K562 (cell line): ENCODE data around the gene CADM2. TPM values are rescaled to one million over a fixed set of nuclear protein-coding genes. Genes with fewer than 3 reads are reported as not detected.

Experiments
- ATAC-seq: fragments of 200-7000 bp; cut with Tn5 transposase; 3 replicates; pipeline ENCODE4 v1.9.1; 2020; ENCODE audit warnings: moderate library complexity
- BruUV-seq: library from RNA; stranded (reverse); fragments of 400-500 nt; replicated peaks from 2 replicates; lab custom pipeline; 2021; lab: Mats Ljungman, UMichigan
- CTCF ChIA-PET: fragments of 300-600 bp; formaldehyde crosslinking; extraction: SDS; loops from one replicate; lab custom pipeline; 2021; ENCODE audit warnings: low intra/inter-chr PET ratio; lab: Yijun Ruan, JAX
- POLR2A ChIA-PET: fragments of 300-600, 350-650 bp; sonication (Branson Sonifier 250); formaldehyde crosslinking; extraction: SDS; loops from one replicate; lab custom pipeline; 2021; ENCODE audit warnings: antibody characterized with exemption, inconsistent platforms; lab: Yijun Ruan, JAX
- DNase-seq, 4 experiments: peaks; one replicate each; pipeline versions ENCODE4 v3.0.0 to v3.0.0-alpha.2; 2011 to 2018; ENCODE audit warnings: low spot score in 3 of 4, mixed read lengths in 3 of 4; ENCODE audit errors: extremely low read depth in 1 of 4
- FAIRE-seq: peaks from 2 replicates; lab custom pipeline; 2011; peaks lifted over from hg19 to GRCh38; lab: Jason Lieb, UNC
- H2AFZ ChIP-seq: 2 replicates; pipeline ENCODE4 v1.6.0; 2011; ENCODE audit warnings: low read depth, low read length, control low read depth, inconsistent platforms
- H3K27ac ChIP-seq: fragments of 200-600 bp; 3 replicates; pipeline ENCODE4 v1.8.0; 2011; ENCODE audit warnings: low read depth, mild to moderate bottlenecking, control low read depth, inconsistent platforms, low read length, moderate library complexity, mixed read lengths; ENCODE audit errors: extremely low read depth
- H3K27me3 ChIP-seq, 2 experiments: fragments of 300-600 bp in 1 of 2; 2 replicates in 1 of 2; 3 replicates in 1 of 2; pipeline versions ENCODE4 v1.6.0 to v1.8.0; 2011; ENCODE audit warnings: inconsistent platforms in 2 of 2, low read length in 2 of 2, mild to moderate bottlenecking in 1 of 2, mixed read lengths in 1 of 2, moderate library complexity in 1 of 2; ENCODE audit not compliant: control insufficient read depth in 2 of 2, insufficient read depth in 2 of 2
- H3K36me3 ChIP-seq: fragments of 300-600 bp; 3 replicates; pipeline ENCODE4 v1.8.0; 2011; ENCODE audit warnings: mild to moderate bottlenecking, low read length, inconsistent platforms; ENCODE audit not compliant: control insufficient read depth, insufficient read depth
- H3K4me1 ChIP-seq, 2 experiments: fragments of 200-600 bp in 1 of 2; replicated peaks in 1 of 2; 2 replicates in 1 of 2; 3 replicates in 1 of 2; pipeline versions ENCODE4 v1.5.1 to v1.8.0; 2011; ENCODE audit warnings: inconsistent platforms in 2 of 2, low read length in 2 of 2, mild to moderate bottlenecking in 1 of 2, mixed read lengths in 1 of 2, moderate library complexity in 1 of 2; ENCODE audit not compliant: control insufficient read depth in 2 of 2, insufficient read depth in 2 of 2
- H3K4me2 ChIP-seq: 2 replicates; pipeline ENCODE4 v1.6.1; 2011; ENCODE audit warnings: low read length, control low read depth, inconsistent platforms, mixed read lengths; ENCODE audit not compliant: insufficient read depth
- H3K4me3 ChIP-seq: fragments of 200-600 bp; sonication (generic), shearing (Covaris generic); 2 replicates; pipeline ENCODE4 v1.5.1; 2016; ENCODE audit warnings: control low read depth, inconsistent platforms
- H3K79me2 ChIP-seq: fragments of 200-600 bp; 3 replicates; pipeline ENCODE4 v1.8.0; 2011; ENCODE audit warnings: low read length, inconsistent platforms; ENCODE audit not compliant: control insufficient read depth, insufficient read depth
- H3K9ac ChIP-seq, 2 experiments: 2 replicates each; pipeline versions ENCODE4 v1.6.0 to v1.6.1; 2011; ENCODE audit warnings: low read depth in 2 of 2, low read length in 2 of 2, control low read depth in 1 of 2, inconsistent platforms in 1 of 2, mild to moderate bottlenecking in 1 of 2, mixed read lengths in 1 of 2; ENCODE audit not compliant: insufficient read depth in 1 of 2
- H3K9me1 ChIP-seq: one replicate; pipeline ENCODE4 v1.6.0; 2011; ENCODE audit warnings: inconsistent platforms, mild to moderate bottlenecking, low read length, moderate library complexity; ENCODE audit not compliant: control insufficient read depth, insufficient read depth
- H3K9me3 ChIP-seq: replicated peaks from 2 replicates; pipeline ENCODE4 v1.5.1; 2011; ENCODE audit warnings: low read depth, low read length, inconsistent platforms; ENCODE audit not compliant: control insufficient read depth, insufficient read depth
- H4K20me1 ChIP-seq: replicated peaks from 2 replicates; pipeline ENCODE4 v1.6.1; 2011; ENCODE audit warnings: low read length, inconsistent platforms, mixed read lengths; ENCODE audit not compliant: control insufficient read depth, insufficient read depth
- ARHGAP35 ChIP-seq: fragments of 450-650 bp; IDR thresholded peaks from 2 replicates; pipeline ENCODE4 v1.6.1; 2018; ENCODE audit not compliant: partially characterized antibody
- ARID2 ChIP-seq: fragments of 450-650 bp; IDR thresholded peaks from 2 replicates; pipeline ENCODE4 v1.6.1; 2017; ENCODE audit warnings: antibody characterized with exemption, mild to moderate bottlenecking
- BRCA1 ChIP-seq, 2 experiments: fragments of 450-650 bp in 1 of 2; sonication (generic) in 1 of 2; formaldehyde crosslinking in 1 of 2; IDR thresholded peaks; 2 replicates each; pipeline versions ENCODE4 v1.5.0 to v1.6.1; 2017 to 2020; ENCODE audit warnings: mild to moderate bottlenecking in 1 of 2, missing genetic modification reagents in 1 of 2
- HNRNPL ChIP-seq: fragments of 200-400 bp; formaldehyde crosslinking; IDR thresholded peaks from 2 replicates; pipeline ENCODE4 v1.6.1; 2017; ENCODE audit warnings: low read depth, mild to moderate bottlenecking, low read length
- ILF3 ChIP-seq: fragments of 450-650 bp; IDR thresholded peaks from 2 replicates; pipeline ENCODE4 v1.6.1; 2018; ENCODE audit warnings: antibody characterized with exemption, mild to moderate bottlenecking, moderate library complexity, borderline replicate concordance
- JUN ChIP-seq, 2 experiments: sonication (generic) in 1 of 2; formaldehyde crosslinking in 1 of 2; IDR thresholded peaks; 2 replicates each; pipeline versions ENCODE4 v1.6.1 to v1.8.0; 2012 to 2022; ENCODE audit warnings: borderline replicate concordance in 2 of 2, mild to moderate bottlenecking in 2 of 2, improper control_type of control experiment in 1 of 2, low read depth in 1 of 2, low read length in 1 of 2, missing genetic modification reagents in 1 of 2
- KAT2B ChIP-seq: IDR thresholded peaks from one replicate; pipeline ENCODE4 v1.6.1; 2012; ENCODE audit warnings: low read depth, mild to moderate bottlenecking, control low read depth, inconsistent platforms, low read length, moderate library complexity
- KLF1 ChIP-seq: fragments of 450-650 bp; IDR thresholded peaks from 2 replicates; pipeline ENCODE4 v1.6.1; 2016; ENCODE audit warnings: missing genetic modification characterization, missing compliant biosample characterization
- PHB2 ChIP-seq: fragments of 450-650 bp; IDR thresholded peaks from 2 replicates; pipeline ENCODE4 v1.6.1; 2017; ENCODE audit warnings: low read depth
- SREBF2 ChIP-seq: sonication (generic); formaldehyde crosslinking; IDR thresholded peaks from 2 replicates; pipeline ENCODE4 v1.4.0; 2020; ENCODE audit warnings: mild to moderate bottlenecking, missing genetic modification reagents
- TRIM24 ChIP-seq, 2 experiments: fragments of 450-650 bp; IDR thresholded peaks; 2 replicates each; pipeline ENCODE4 v1.6.1; 2016
- U2AF2 ChIP-seq: fragments of 200-400 bp; formaldehyde crosslinking; optimal IDR thresholded peaks from 2 replicates; pipeline ENCODE3; 2017; ENCODE audit warnings: low read depth, mild to moderate bottlenecking, low read length
- ZNF224 ChIP-seq: sonication (generic); formaldehyde crosslinking; IDR thresholded peaks from 2 replicates; pipeline ENCODE4 v1.8.0; 2022; ENCODE audit warnings: mild to moderate bottlenecking, missing genetic modification reagents
- ZNF561 ChIP-seq: fragments of 450-650 bp; formaldehyde crosslinking; conservative IDR thresholded peaks from 2 replicates; pipeline ENCODE4 v1.4.0; 2020; ENCODE audit warnings: mild to moderate bottlenecking, moderate library complexity
- WGBS: fragments of 100-300 bp; shearing (Covaris generic); methylation state at CpG from one replicate; pipeline ENCODE4 v1.1.6; 2016; ENCODE audit warnings: low coverage, mixed read lengths; ENCODE audit not compliant: insufficient coverage; ENCODE audit errors: missing lambda C conversion rate; 5-methylcytosine and 5-hydroxymethylcytosine counted together
- in situ Hi-C: fragments of 300-500 bp; cut with MboI; formaldehyde crosslinking; loops from 4 replicates; pipeline ENCODE4 v1.15.0; 2018; ENCODE audit warnings: inconsistent platforms, mixed read lengths
- intact Hi-C: fragments of 100-400 bp; cut with micrococcal nuclease; formaldehyde crosslinking; loops from 2 replicates; pipeline ENCODE4 v1.14.2; 2022
- polyA plus RNA-seq, 8 experiments: library from polyadenylated mRNA; depleted of rRNA in 4 of 8; stranded (reverse) in 5 of 8; unstranded in 3 of 8; fragments of >200 nt; fragmentation: Nextera tagmentation in 2 of 8; fragmentation: Illumina TruSeq in 1 of 8; extraction: Ambion mirVana in 2 of 8; extraction: Trizol in 1 of 8; gene quantifications; 2 replicates each; pipeline versions ENCODE4 v1.2.1 to v1.2.3, GENCODE V29; 2011 to 2014; ENCODE audit warnings: inconsistent platforms in 1 of 8, missing spikeins in 1 of 8
- total RNA-seq, 7 experiments: library from RNA; depleted of rRNA in 6 of 7; stranded (reverse); fragments of >200 nt in 6 of 7; fragmentation: Illumina TruSeq in 2 of 7; extraction: Trizol in 2 of 7; gene quantifications; 2 replicates each; pipeline versions ENCODE4 v1.2.1 to v1.2.3, GENCODE V29; 2011 to 2021; ENCODE audit warnings: low replicate concordance in 1 of 7
- TF ChIP-seq, protein P1 (sequence below): fragments of 450-650 bp; formaldehyde crosslinking; conservative IDR thresholded peaks from 2 replicates; pipeline ENCODE4 v1.4.0; 2022; ENCODE audit warnings: mild to moderate bottlenecking, missing genetic modification characterization
- TF ChIP-seq, protein P2 (sequence below): sonication (generic); formaldehyde crosslinking; IDR thresholded peaks from 2 replicates; pipeline ENCODE4 v1.8.1; 2023; ENCODE audit warnings: mild to moderate bottlenecking, missing genetic modification reagents
- TF ChIP-seq, protein P3 (sequence below): fragments of 250-450 bp; sonication (Bioruptor Pico); IDR thresholded peaks from 2 replicates; pipeline ENCODE4 v1.8.0; 2022; ENCODE audit warnings: moderate library complexity, mild to moderate bottlenecking, inconsistent platforms

The CADM2 gene
- total and polyA plus RNA-seq, 9 of the 15 experiments (the other 6 are each of a cell fraction or from before 2014, with no cell fraction given) = 0.11 to 3.2 (median 0.95) TPM

GRCh38 chr3:85881833-85882393 lies 923.1 kb downstream of the CADM2 start (continued):
- TF ChIP-seq, protein P1, sequence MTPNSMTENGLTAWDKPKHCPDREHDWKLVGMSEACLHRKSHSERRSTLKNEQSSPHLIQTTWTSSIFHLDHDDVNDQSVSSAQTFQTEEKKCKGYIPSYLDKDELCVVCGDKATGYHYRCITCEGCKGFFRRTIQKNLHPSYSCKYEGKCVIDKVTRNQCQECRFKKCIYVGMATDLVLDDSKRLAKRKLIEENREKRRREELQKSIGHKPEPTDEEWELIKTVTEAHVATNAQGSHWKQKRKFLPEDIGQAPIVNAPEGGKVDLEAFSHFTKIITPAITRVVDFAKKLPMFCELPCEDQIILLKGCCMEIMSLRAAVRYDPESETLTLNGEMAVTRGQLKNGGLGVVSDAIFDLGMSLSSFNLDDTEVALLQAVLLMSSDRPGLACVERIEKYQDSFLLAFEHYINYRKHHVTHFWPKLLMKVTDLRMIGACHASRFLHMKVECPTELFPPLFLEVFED (CRISPR knock-in tag) = no peak
- TF ChIP-seq SREBF2 = no peak
- no peak for TF ChIP-seq HNRNPL

DNA sequence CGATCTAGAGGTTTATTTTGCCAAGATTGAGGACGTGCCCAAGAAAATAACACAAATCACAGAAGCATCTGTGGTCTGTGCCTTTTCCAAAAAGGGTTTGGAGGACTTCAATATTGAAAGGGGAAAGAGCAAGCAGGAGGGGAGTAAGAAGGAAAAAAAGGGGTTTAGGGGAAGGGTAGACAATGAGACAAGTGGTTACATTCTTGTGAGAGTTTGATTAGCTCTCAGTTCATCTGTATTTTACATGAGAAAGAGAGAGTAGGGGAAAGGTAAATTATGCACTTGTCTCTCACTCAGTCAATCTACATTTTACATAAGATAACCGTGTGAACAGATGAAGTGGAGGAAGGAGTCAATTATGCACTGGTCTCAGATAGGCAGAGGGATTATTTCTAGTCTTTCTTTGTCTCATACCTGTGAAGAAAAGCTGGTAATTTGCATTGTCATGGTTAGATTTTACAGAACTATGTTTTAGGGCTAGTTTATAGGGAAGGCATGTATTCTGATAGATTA lies 931.3 kb downstream of the CADM2 start:
- Histone ChIP-seq H2AFZ (no peak overlapping the region), H3K4me2 (no peak overlapping the region), H3K9ac (no peak overlapping the region), H3K9me3 (no peaks in the 10 kb centered on the region), H3K27ac (no peak overlapping the region), H4K20me1 (no peaks in the 10 kb centered on the region), H3K79me2 (no peaks in the 10 kb centered on the region), H3K27me3 (no peaks in the 10 kb centered on the region), H3K4me1 (no peaks in the 10 kb centered on the region), H3K36me3 (no peaks in the 10 kb centered on the region), H3K4me3 (no peak overlapping the region), H3K9me1 (no peaks in the 10 kb centered on the region)
- intact Hi-C loops (no loop called here), in situ Hi-C loops (no loop called here)
- 0% methylated on average over 3 of the region's 3 CpGs for WGBS
- no peak for DNase-seq
- no peak for FAIRE-seq
- no peak for ATAC-seq
- BruUV-seq = no TSS peak
- ChIA-PET POLR2A (no interaction called here), CTCF (no interaction called here)
- no peak for TF ChIP-seq TRIM24 (IDR thresholded peaks at IDR 0.05)
- no peak for TF ChIP-seq ZNF224 (CRISPR knock-in tag)
- no peak for TF ChIP-seq ARID2
- TF ChIP-seq, protein P2, sequence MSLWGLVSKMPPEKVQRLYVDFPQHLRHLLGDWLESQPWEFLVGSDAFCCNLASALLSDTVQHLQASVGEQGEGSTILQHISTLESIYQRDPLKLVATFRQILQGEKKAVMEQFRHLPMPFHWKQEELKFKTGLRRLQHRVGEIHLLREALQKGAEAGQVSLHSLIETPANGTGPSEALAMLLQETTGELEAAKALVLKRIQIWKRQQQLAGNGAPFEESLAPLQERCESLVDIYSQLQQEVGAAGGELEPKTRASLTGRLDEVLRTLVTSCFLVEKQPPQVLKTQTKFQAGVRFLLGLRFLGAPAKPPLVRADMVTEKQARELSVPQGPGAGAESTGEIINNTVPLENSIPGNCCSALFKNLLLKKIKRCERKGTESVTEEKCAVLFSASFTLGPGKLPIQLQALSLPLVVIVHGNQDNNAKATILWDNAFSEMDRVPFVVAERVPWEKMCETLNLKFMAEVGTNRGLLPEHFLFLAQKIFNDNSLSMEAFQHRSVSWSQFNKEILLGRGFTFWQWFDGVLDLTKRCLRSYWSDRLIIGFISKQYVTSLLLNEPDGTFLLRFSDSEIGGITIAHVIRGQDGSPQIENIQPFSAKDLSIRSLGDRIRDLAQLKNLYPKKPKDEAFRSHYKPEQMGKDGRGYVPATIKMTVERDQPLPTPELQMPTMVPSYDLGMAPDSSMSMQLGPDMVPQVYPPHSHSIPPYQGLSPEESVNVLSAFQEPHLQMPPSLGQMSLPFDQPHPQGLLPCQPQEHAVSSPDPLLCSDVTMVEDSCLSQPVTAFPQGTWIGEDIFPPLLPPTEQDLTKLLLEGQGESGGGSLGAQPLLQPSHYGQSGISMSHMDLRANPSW (CRISPR knock-in tag) = no peak
- TF ChIP-seq U2AF2 = no peak
- no peak for TF ChIP-seq PHB2
- no peak for TF ChIP-seq ARHGAP35
- TF ChIP-seq ZNF561 (CRISPR knock-in tag) = no peak
- no peak for TF ChIP-seq KLF1 (tag)
- no peak for TF ChIP-seq JUN (IDR thresholded peaks at IDR 0.05; ENCODE audit: borderline replicate concordance, low read depth, low read length)
- no peak for TF ChIP-seq JUN (CRISPR knock-in tag; IDR thresholded peaks at IDR 0.05; ENCODE audit: borderline replicate concordance)
- TF ChIP-seq BRCA1 (IDR thresholded peaks at IDR 0.05) = no peak
- TF ChIP-seq BRCA1 (CRISPR knock-in tag; IDR thresholded peaks at IDR 0.05) = no peak
- TF ChIP-seq KAT2B = no peak
- TF ChIP-seq ILF3 = no peak
- TF ChIP-seq, protein P3, sequence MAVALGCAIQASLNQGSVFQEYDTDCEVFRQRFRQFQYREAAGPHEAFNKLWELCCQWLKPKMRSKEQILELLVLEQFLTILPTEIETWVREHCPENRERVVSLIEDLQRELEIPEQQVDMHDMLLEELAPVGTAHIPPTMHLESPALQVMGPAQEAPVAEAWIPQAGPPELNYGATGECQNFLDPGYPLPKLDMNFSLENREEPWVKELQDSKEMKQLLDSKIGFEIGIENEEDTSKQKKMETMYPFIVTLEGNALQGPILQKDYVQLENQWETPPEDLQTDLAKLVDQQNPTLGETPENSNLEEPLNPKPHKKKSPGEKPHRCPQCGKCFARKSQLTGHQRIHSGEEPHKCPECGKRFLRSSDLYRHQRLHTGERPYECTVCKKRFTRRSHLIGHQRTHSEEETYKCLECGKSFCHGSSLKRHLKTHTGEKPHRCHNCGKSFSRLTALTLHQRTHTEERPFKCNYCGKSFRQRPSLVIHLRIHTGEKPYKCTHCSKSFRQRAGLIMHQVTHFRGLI (CRISPR knock-in tag) = no peak
